Measurements from ENCODE around the gene PITX2. TPM values are rescaled to one million over a fixed set of nuclear protein-coding genes. Genes with fewer than 3 reads are reported as not detected.

PITX2 gene
- total RNA-seq, 1 experiment from 2014 or later, result not detected

- Mint-ChIP-seq H3K27me3 (ENCODE audit: unreplicated experiment) (no peaks in the 10 kb centered on the region), H3K36me3 (ENCODE audit: insufficient read depth, unreplicated experiment) (no peaks in the 10 kb centered on the region), H3K4me1 (ENCODE audit: low read depth, unreplicated experiment) (peaks cover 12% of the 10 kb centered on the region), H3K4me3 (ENCODE audit: low read depth, unreplicated experiment) (no peak overlapping the region), H3K27ac (ENCODE audit: unreplicated experiment) (no peak overlapping the region), H3K9me3 (ENCODE audit: low read depth, unreplicated experiment) (no peaks in the 10 kb centered on the region)
- DNase-seq, result no peak
- no TSS peak for BruUV-seq (replicated peaks)
- no peak for TF ChIP-seq CTCF (IDR thresholded peaks at IDR 0.05; ENCODE audit: unreplicated experiment)
- CTCF ChIA-PET, result no interaction called here
- intact Hi-C loops (cut with micrococcal nuclease; ENCODE audit: unreplicated experiment), result no loop called here
Observed at GRCh38 chr4:110660755-110661154, 37.9 kb upstream of the PITX2 start.

GRCh38 chr4:110654254-110654635, 31.4 kb upstream of the PITX2 start:
- H3K4me1 Mint-ChIP-seq (ENCODE audit: low read depth, unreplicated experiment), result no peaks in the 10 kb centered on the region
- no peak for DNase-seq
- H3K27ac Mint-ChIP-seq (ENCODE audit: unreplicated experiment), result no peak overlapping the region
- intact Hi-C loops (cut with micrococcal nuclease; ENCODE audit: unreplicated experiment), result no loop called here
- no peaks in the 10 kb centered on the region for H3K9me3 Mint-ChIP-seq (ENCODE audit: low read depth, unreplicated experiment)
- H3K4me3 Mint-ChIP-seq (ENCODE audit: low read depth, unreplicated experiment), result no peak overlapping the region
- no peaks in the 10 kb centered on the region for H3K27me3 Mint-ChIP-seq (ENCODE audit: unreplicated experiment)
- no peaks in the 10 kb centered on the region for H3K36me3 Mint-ChIP-seq (ENCODE audit: insufficient read depth, unreplicated experiment)
- no TSS peak for BruUV-seq (replicated peaks)
- TF ChIP-seq CTCF (IDR thresholded peaks at IDR 0.05; ENCODE audit: unreplicated experiment), result no peak
- CTCF ChIA-PET, result interaction anchor here (0.5 to 1.2 kb wide), 2 partner anchors 26 to 78 kb away, joined by 3 read pairs; no protein-coding TSS in a partner anchor

GRCh38 chr4:110653321-110654253, 30.7 kb upstream of the PITX2 start:
- Mint-ChIP-seq H3K27me3 (ENCODE audit: unreplicated experiment) (no peaks in the 10 kb centered on the region), H3K36me3 (ENCODE audit: insufficient read depth, unreplicated experiment) (no peaks in the 10 kb centered on the region), H3K4me3 (ENCODE audit: low read depth, unreplicated experiment) (no peak overlapping the region), H3K9me3 (ENCODE audit: low read depth, unreplicated experiment) (no peaks in the 10 kb centered on the region), H3K4me1 (ENCODE audit: low read depth, unreplicated experiment) (no peaks in the 10 kb centered on the region), H3K27ac (ENCODE audit: unreplicated experiment) (no peak overlapping the region)
- TF ChIP-seq CTCF (IDR thresholded peaks at IDR 0.05; ENCODE audit: unreplicated experiment), result no peak
- CTCF ChIA-PET, result interaction anchor here (0.5 to 1.2 kb wide), 2 partner anchors 26 to 79 kb away, joined by 3 read pairs; no protein-coding TSS in a partner anchor
- BruUV-seq (replicated peaks), result no TSS peak
- intact Hi-C loops (cut with micrococcal nuclease; ENCODE audit: unreplicated experiment), result no loop called here
- no peak for DNase-seq

GRCh38 chr4:110644008-110644407, 21.1 kb upstream of the PITX2 start:
- no peaks in the 10 kb centered on the region for H3K9me3 Mint-ChIP-seq (ENCODE audit: low read depth, unreplicated experiment)
- no peak overlapping the region for H3K27ac Mint-ChIP-seq (ENCODE audit: unreplicated experiment)
- CTCF ChIA-PET, result no interaction called here
- no peak for TF ChIP-seq CTCF (IDR thresholded peaks at IDR 0.05; ENCODE audit: unreplicated experiment)
- H3K36me3 Mint-ChIP-seq (ENCODE audit: insufficient read depth, unreplicated experiment), result no peaks in the 10 kb centered on the region
- H3K4me1 Mint-ChIP-seq (ENCODE audit: low read depth, unreplicated experiment), result no peaks in the 10 kb centered on the region
- no TSS peak for BruUV-seq (replicated peaks)
- H3K27me3 Mint-ChIP-seq (ENCODE audit: unreplicated experiment), result no peaks in the 10 kb centered on the region
- intact Hi-C loops (cut with micrococcal nuclease; ENCODE audit: unreplicated experiment), result no loop called here
- no peak overlapping the region for H3K4me3 Mint-ChIP-seq (ENCODE audit: low read depth, unreplicated experiment)
- no peak for DNase-seq
